C4-2B (cell line): ENCODE measurements around the gene KIF26B.

Source experiments
- ZFX ChIP-seq: fragments of 450-650 bp; IDR thresholded peaks from 2 replicates; pipeline ENCODE4 v1.6.1; 2017
- TF ChIP-seq, protein P1 (sequence below): fragments of 450-650 bp; conservative IDR thresholded peaks from 2 replicates; pipeline ENCODE4 v1.5.1; 2017; ENCODE audit warnings: mild to moderate bottlenecking

DNA sequence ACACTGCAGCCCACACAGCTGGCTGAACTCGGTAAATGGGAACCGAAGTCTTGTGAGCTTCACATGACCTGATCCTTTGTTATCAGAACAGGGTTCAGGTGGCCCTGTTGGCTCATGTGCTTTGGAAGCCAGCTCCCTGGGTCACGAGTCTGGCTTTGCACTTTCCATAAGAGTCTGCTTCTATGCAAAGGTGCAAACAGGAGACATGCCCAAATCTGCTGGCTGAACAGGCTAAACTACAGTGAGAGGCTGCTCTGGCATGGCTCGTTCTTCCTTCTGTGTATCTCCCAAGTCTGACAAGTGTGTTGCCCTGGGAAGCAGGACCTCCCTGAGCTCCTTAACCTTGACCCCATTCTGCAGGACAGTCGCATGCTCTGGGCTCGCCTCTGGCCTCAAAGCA, 549.6 kb downstream of the KIF26B start:
- TF ChIP-seq, protein P1, sequence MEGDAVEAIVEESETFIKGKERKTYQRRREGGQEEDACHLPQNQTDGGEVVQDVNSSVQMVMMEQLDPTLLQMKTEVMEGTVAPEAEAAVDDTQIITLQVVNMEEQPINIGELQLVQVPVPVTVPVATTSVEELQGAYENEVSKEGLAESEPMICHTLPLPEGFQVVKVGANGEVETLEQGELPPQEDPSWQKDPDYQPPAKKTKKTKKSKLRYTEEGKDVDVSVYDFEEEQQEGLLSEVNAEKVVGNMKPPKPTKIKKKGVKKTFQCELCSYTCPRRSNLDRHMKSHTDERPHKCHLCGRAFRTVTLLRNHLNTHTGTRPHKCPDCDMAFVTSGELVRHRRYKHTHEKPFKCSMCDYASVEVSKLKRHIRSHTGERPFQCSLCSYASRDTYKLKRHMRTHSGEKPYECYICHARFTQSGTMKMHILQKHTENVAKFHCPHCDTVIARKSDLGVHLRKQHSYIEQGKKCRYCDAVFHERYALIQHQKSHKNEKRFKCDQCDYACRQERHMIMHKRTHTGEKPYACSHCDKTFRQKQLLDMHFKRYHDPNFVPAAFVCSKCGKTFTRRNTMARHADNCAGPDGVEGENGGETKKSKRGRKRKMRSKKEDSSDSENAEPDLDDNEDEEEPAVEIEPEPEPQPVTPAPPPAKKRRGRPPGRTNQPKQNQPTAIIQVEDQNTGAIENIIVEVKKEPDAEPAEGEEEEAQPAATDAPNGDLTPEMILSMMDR: no peak
- no peak for TF ChIP-seq ZFX
